Measurements from ENCODE around the gene GALNT2. TPM values are rescaled to one million over a fixed set of nuclear protein-coding genes. Genes with fewer than 3 reads are reported as not detected.

Gene GALNT2
- total and polyA plus RNA-seq, 2 experiments from 2014 or later, result 96.7 to 143 TPM

- Histone ChIP-seq H3K4me1 (ENCODE audit: insufficient read depth) (no peaks in the 10 kb centered on the region), H3K9me3 (ENCODE audit: low read depth) (no peaks in the 10 kb centered on the region), H3K79me2 (peaks cover 91% of the 10 kb centered on the region), H3K36me3 (replicated peaks; ENCODE audit: insufficient read depth, low read depth) (no peaks in the 10 kb centered on the region), H3K4me3 (no peak overlapping the region), H2AFZ (no peak overlapping the region), H4K20me1 (ENCODE audit: insufficient read depth, poor library complexity, severe bottlenecking) (peaks cover 24% of the 10 kb centered on the region), H3K27ac (no peak overlapping the region), H3K9me2 (replicated peaks; ENCODE audit: insufficient read depth) (no peaks in the 10 kb centered on the region), H3K27me3 (no peaks in the 10 kb centered on the region), H3K4me2 (no peak overlapping the region)
- TF ChIP-seq EZH2 (IDR thresholded peaks at IDR 0.05; ENCODE audit: borderline replicate concordance) (no peak), CTCF (IDR thresholded peaks at IDR 0.05; ENCODE audit: poor library complexity) (no peak), EZH2phosphoT487 (IDR thresholded peaks at IDR 0.05; ENCODE audit: low read depth, severe bottlenecking, unreplicated experiment) (no peak)
- no peak for DNase-seq (ENCODE audit: low spot score)
- WGBS (ENCODE audit: low lambda C conversion rate, missing lambda C conversion rate), result 84% methylated on average over 15 of the region's 15 CpGs
Observed at GRCh38 chr1:230141797-230142607, 75.0 kb downstream of the GALNT2 start.

GRCh38 chr1:230142608-230143210 is 75.7 kb downstream of the GALNT2 start:
- Histone ChIP-seq H3K9me2 (replicated peaks; ENCODE audit: insufficient read depth) (no peaks in the 10 kb centered on the region), H3K27ac (no peak overlapping the region), H3K79me2 (peaks cover 94% of the 10 kb centered on the region), H4K20me1 (ENCODE audit: insufficient read depth, poor library complexity, severe bottlenecking) (peaks cover 23% of the 10 kb centered on the region), H3K4me2 (no peak overlapping the region), H2AFZ (no peak overlapping the region), H3K4me3 (no peak overlapping the region), H3K27me3 (no peaks in the 10 kb centered on the region), H3K9me3 (ENCODE audit: low read depth) (no peaks in the 10 kb centered on the region), H3K36me3 (replicated peaks; ENCODE audit: insufficient read depth, low read depth) (no peaks in the 10 kb centered on the region), H3K4me1 (ENCODE audit: insufficient read depth) (no peaks in the 10 kb centered on the region)
- no peak for DNase-seq (ENCODE audit: low spot score)
- WGBS (ENCODE audit: low lambda C conversion rate, missing lambda C conversion rate), result 88% methylated on average over 5 of the region's 5 CpGs
- no peak for TF ChIP-seq CTCF (IDR thresholded peaks at IDR 0.05; ENCODE audit: poor library complexity)
- TF ChIP-seq EZH2phosphoT487 (IDR thresholded peaks at IDR 0.05; ENCODE audit: low read depth, severe bottlenecking, unreplicated experiment), result no peak
- TF ChIP-seq EZH2 (IDR thresholded peaks at IDR 0.05; ENCODE audit: borderline replicate concordance), result no peak

- no peak overlapping the region for H3K27ac ChIP-seq
- H3K79me2 ChIP-seq, result peaks cover 98% of the 10 kb centered on the region
- no peaks in the 10 kb centered on the region for H3K27me3 ChIP-seq
- H3K9me2 ChIP-seq (replicated peaks; ENCODE audit: insufficient read depth), result no peaks in the 10 kb centered on the region
- no peak for DNase-seq (ENCODE audit: low spot score)
- no peaks in the 10 kb centered on the region for H3K4me1 ChIP-seq (ENCODE audit: insufficient read depth)
- 83% methylated on average over 9 of the region's 9 CpGs for WGBS (ENCODE audit: low lambda C conversion rate, missing lambda C conversion rate)
- no peak overlapping the region for H2AFZ ChIP-seq
- TF ChIP-seq EZH2phosphoT487 (IDR thresholded peaks at IDR 0.05; ENCODE audit: low read depth, severe bottlenecking, unreplicated experiment) (no peak), EZH2 (IDR thresholded peaks at IDR 0.05; ENCODE audit: borderline replicate concordance) (no peak), CTCF (IDR thresholded peaks at IDR 0.05; ENCODE audit: poor library complexity) (no peak)
- H3K4me3 ChIP-seq, result no peak overlapping the region
- H4K20me1 ChIP-seq (ENCODE audit: insufficient read depth, poor library complexity, severe bottlenecking), result peaks cover 26% of the 10 kb centered on the region
- no peaks in the 10 kb centered on the region for H3K9me3 ChIP-seq (ENCODE audit: low read depth)
- peak overlapping the region; percentile 22 for H3K4me2 ChIP-seq
- H3K36me3 ChIP-seq (replicated peaks; ENCODE audit: insufficient read depth, low read depth), result no peaks in the 10 kb centered on the region
Observed at GRCh38 chr1:230143534-230143933, 76.5 kb downstream of the GALNT2 start.
